Peyer's patch (tissue), 4 donors: ENCODE data around the gene PAFAH1B2.

Experiments
- CTCF ChIP-seq, 6 experiments: fragments of 450-650 bp in 4 of 6; fragments of 200-600 bp in 2 of 6; sonication (generic) in 1 of 6; IDR thresholded peaks; one replicate each; pipeline ENCODE4 v1.5.1; 2017 to 2019; ENCODE audit warnings: antibody characterized with exemption in 6 of 6, mild to moderate bottlenecking in 3 of 6, moderate library complexity in 1 of 6
- POLR2A ChIP-seq, 2 donors: fragments of 450-650 bp; IDR thresholded peaks; one replicate each; pipeline ENCODE4 v1.5.1; 2017; ENCODE audit warnings: antibody characterized with exemption in 2 of 2, mild to moderate bottlenecking in 2 of 2, moderate library complexity in 2 of 2

GRCh38 chr11:117100556-117100955, 43.5 kb upstream of the PAFAH1B2 start:
- TF ChIP-seq CTCF (IDR thresholded peaks at IDR 0.05) (no peak), POLR2A (IDR thresholded peaks at IDR 0.05) (no peak)
